GM12878 (cell line): ENCODE measurements around the gene ATXN2. TPM values are rescaled to one million over a fixed set of nuclear protein-coding genes. Genes with fewer than 3 reads are reported as not detected.

Experiments used
- ATAC-seq: fragments of 200-7000 bp; cut with Tn5 transposase; 3 replicates; pipeline ENCODE4 v1.9.1; 2020; ENCODE audit warnings: mild to moderate bottlenecking, moderate library complexity
- Bru-seq: library from RNA; stranded (reverse); fragments of 400-500 nt; gene quantifications from one replicate; lab custom pipeline; 2021; lab: Mats Ljungman, UMichigan
- BruChase-seq, 2 experiments: library from RNA; stranded (reverse); fragments of 400-500 nt; gene quantifications; one replicate each; lab custom pipeline; 2021; lab: Mats Ljungman, UMichigan
- BruUV-seq: library from RNA; stranded (reverse); fragments of 400-500 nt; replicated peaks from 2 replicates; lab custom pipeline; 2021; lab: Mats Ljungman, UMichigan
- CTCF ChIA-PET: fragments of 300-600 bp; sonication (Branson Sonifier 250); formaldehyde crosslinking; extraction: SDS; loops from one replicate; lab custom pipeline; 2021; ENCODE audit warnings: inconsistent platforms; lab: Yijun Ruan, JAX
- POLR2A ChIA-PET: fragments of 350-600 bp; formaldehyde crosslinking; extraction: SDS; loops from one replicate; lab custom pipeline; 2021; ENCODE audit warnings: inconsistent platforms; lab: Charles Lee
- RAD21 ChIA-PET: fragments of 300-600 bp; sonication (Branson Sonifier 250); formaldehyde crosslinking; loops from one replicate; lab custom pipeline; 2023; ENCODE audit warnings: antibody characterized with exemption; ENCODE audit not compliant: unreplicated experiment; lab: Charles Lee
- SMC1A ChIA-PET: fragments of 300-600 bp; sonication (Branson Sonifier 250); formaldehyde crosslinking; loops from one replicate; lab custom pipeline; 2023; ENCODE audit not compliant: unreplicated experiment, uncharacterized antibody; lab: Charles Lee
- DNase-seq: peaks from one replicate; pipeline ENCODE4 v3.0.0-alpha.2; 2011; ENCODE audit warnings: low read depth, low spot score
- FAIRE-seq: peaks from 3 replicates; lab custom pipeline; 2011; peaks lifted over from hg19 to GRCh38; lab: Jason Lieb, UNC
- H2AFZ ChIP-seq: 2 replicates; pipeline ENCODE4 v1.6.0; 2011; ENCODE audit warnings: low read depth, low read length, control low read depth; ENCODE audit not compliant: control insufficient read depth
- H3K27ac ChIP-seq: 2 replicates; pipeline ENCODE4 v1.5.1; 2011; ENCODE audit warnings: control low read depth; ENCODE audit not compliant: control insufficient read depth, insufficient read depth
- H3K27me3 ChIP-seq, 2 experiments: replicated peaks in 1 of 2; 2 replicates each; pipeline versions ENCODE4 v1.6.0 to v1.6.1; 2011; ENCODE audit warnings: low read length in 1 of 2; ENCODE audit not compliant: control insufficient read depth in 2 of 2, insufficient read depth in 2 of 2
- H3K36me3 ChIP-seq, 2 experiments: 2 replicates each; pipeline ENCODE4 v1.5.1; 2011; ENCODE audit warnings: low read length in 1 of 2; ENCODE audit not compliant: control insufficient read depth in 2 of 2, insufficient read depth in 2 of 2
- H3K4me1 ChIP-seq: 2 replicates; pipeline ENCODE4 v1.6.1; 2011; ENCODE audit warnings: mild to moderate bottlenecking, low read length, moderate library complexity, mixed read lengths; ENCODE audit not compliant: control insufficient read depth, insufficient read depth
- H3K4me2 ChIP-seq: 2 replicates; pipeline ENCODE4 v1.6.0; 2011; ENCODE audit warnings: control low read depth; ENCODE audit not compliant: control insufficient read depth, insufficient read depth
- H3K4me3 ChIP-seq: fragments of 200-600 bp; sonication (generic); 2 replicates; pipeline ENCODE4 v1.5.1; 2016
- H3K79me2 ChIP-seq: 2 replicates; pipeline ENCODE4 v1.6.0; 2011; ENCODE audit warnings: low read length; ENCODE audit not compliant: control insufficient read depth, insufficient read depth
- H3K9ac ChIP-seq: 2 replicates; pipeline ENCODE4 v1.8.0; 2011; ENCODE audit warnings: low read length, control low read depth, mixed read lengths; ENCODE audit not compliant: control insufficient read depth, insufficient read depth
- H3K9me3 ChIP-seq: replicated peaks from 3 replicates; pipeline ENCODE4 v1.5.1; 2011; ENCODE audit warnings: mild to moderate bottlenecking, low read length; ENCODE audit not compliant: control insufficient read depth, insufficient read depth
- H4K20me1 ChIP-seq: 2 replicates; pipeline ENCODE4 v1.6.0; 2011; ENCODE audit not compliant: control insufficient read depth, insufficient read depth
- BACH1 ChIP-seq: fragments of 450-650 bp; IDR thresholded peaks from 2 replicates; pipeline ENCODE4 v1.6.1; 2017; ENCODE audit warnings: mild to moderate bottlenecking, borderline replicate concordance
- BCL11A ChIP-seq: IDR thresholded peaks from 2 replicates; pipeline ENCODE4 v1.6.1; 2011; ENCODE audit warnings: low read depth, low read length
- E4F1 ChIP-seq: fragments of 450-650 bp; IDR thresholded peaks from 2 replicates; pipeline ENCODE4 v1.6.1; 2018; ENCODE audit warnings: borderline replicate concordance, mild to moderate bottlenecking; ENCODE audit not compliant: partially characterized antibody
- EGR1 ChIP-seq, 2 experiments: IDR thresholded peaks; 1 replicate in 1 of 2; 2 replicates in 1 of 2; pipeline ENCODE4 v1.6.1; 2011 to 2012; ENCODE audit warnings: low read depth in 2 of 2, low read length in 2 of 2, borderline replicate concordance in 1 of 2, mild to moderate bottlenecking in 1 of 2, moderate library complexity in 1 of 2
- NKRF ChIP-seq: fragments of 450-650 bp; conservative IDR thresholded peaks from 2 replicates; pipeline ENCODE4 v1.6.1; 2017; ENCODE audit warnings: mild to moderate bottlenecking, moderate library complexity
- POLR2A ChIP-seq: IDR thresholded peaks from 2 replicates; pipeline ENCODE4 v1.6.1; 2011; ENCODE audit warnings: low read depth, mild to moderate bottlenecking, low read length
- SIN3A ChIP-seq: IDR thresholded peaks from 2 replicates; pipeline ENCODE4 v1.6.1; 2012; ENCODE audit warnings: low read depth, low read length, improper control_type of control experiment
- SIX5 ChIP-seq: IDR thresholded peaks from 2 replicates; pipeline ENCODE4 v1.6.1; 2011; ENCODE audit warnings: mild to moderate bottlenecking, low read depth, low read length, moderate library complexity; ENCODE audit not compliant: severe bottlenecking
- SMC3 ChIP-seq: IDR thresholded peaks from 2 replicates; pipeline ENCODE4 v1.6.1; 2011; ENCODE audit warnings: low read length, improper control_type of control experiment, borderline replicate concordance
- SRF ChIP-seq, 2 experiments: IDR thresholded peaks; 2 replicates each; pipeline ENCODE4 v1.6.1; 2011; ENCODE audit warnings: low read depth in 2 of 2, low read length in 2 of 2, mild to moderate bottlenecking in 1 of 2, moderate library complexity in 1 of 2
- WGBS: methylation state at CpG from one replicate; pipeline ENCODE4 v1.1.6; 2016; ENCODE audit warnings: low lambda C conversion rate; ENCODE audit not compliant: insufficient replicate concordance, insufficient coverage; ENCODE audit errors: missing lambda C conversion rate; 5-methylcytosine and 5-hydroxymethylcytosine counted together
- in situ Hi-C: fragments of 300-500 bp; cut with MboI; formaldehyde crosslinking; loops from 9 replicates; pipeline ENCODE4 v1.14.3; 2018; ENCODE audit warnings: mixed read lengths
- intact Hi-C: fragments of 100-400 bp; cut with micrococcal nuclease; formaldehyde crosslinking; loops from one replicate; pipeline ENCODE4 v1.14.2; 2022; ENCODE audit not compliant: unreplicated experiment
- long read RNA-seq, 2 experiments: library from polyadenylated mRNA; unstranded; transcript quantifications; one replicate each; pipeline ENCODE4 v2.0.0, GENCODE V29; 2019 to 2020
- polyA minus RNA-seq, 3 experiments: library from RNA; depleted of rRNA, polyadenylated mRNA; stranded (reverse); fragments of >200 nt; gene quantifications; 2 replicates each; pipeline ENCODE4 v1.2.3, GENCODE V29; 2011
- polyA plus RNA-seq, 11 experiments: library from polyadenylated mRNA; depleted of rRNA in 4 of 11; unstranded in 6 of 11; stranded (reverse) in 5 of 11; fragments of >200 nt; fragmentation: Nextera tagmentation in 4 of 11; fragmentation: Illumina TruSeq in 1 of 11; extraction: Ambion mirVana in 4 of 11; extraction: Trizol in 1 of 11; gene quantifications; 1 replicate in 1 of 11; 2 replicates in 10 of 11; pipeline versions ENCODE4 v1.2.1 to v1.2.3, GENCODE V29; 2011 to 2016; ENCODE audit warnings: inconsistent platforms in 2 of 11, missing spikeins in 2 of 11, low read depth in 1 of 11
- total RNA-seq, 4 experiments: library from RNA; depleted of rRNA in 3 of 4; stranded (reverse); fragments of >200 nt in 3 of 4; fragmentation: Illumina TruSeq in 1 of 4; extraction: Trizol in 1 of 4; gene quantifications; 2 replicates each; pipeline versions ENCODE4 v1.2.1 to v1.2.3, GENCODE V29; 2013 to 2021
- TF ChIP-seq, protein P1 (sequence below): IDR thresholded peaks from 2 replicates; pipeline ENCODE4 v1.6.1; 2011; ENCODE audit warnings: mild to moderate bottlenecking, low read depth, low read length, moderate library complexity; ENCODE audit not compliant: insufficient replicate concordance

ATXN2 gene
- 148 and 149 TPM in 2 replicates for total RNA-seq (2013; cell fraction: nucleolus; rRNA removed)
- 8.9 and 10.7 TPM in 2 replicates for total RNA-seq (2014; rRNA removed)
- 16.6 and 16.8 TPM in 2 replicates for total RNA-seq (2014; rRNA removed; fragmentation: Illumina TruSeq; extraction: Trizol)
- total RNA-seq (2021) = 28.6 and 31.5 TPM in 2 replicates
- polyA plus RNA-seq (2011; ENCODE audit: low read depth) = 15.5 TPM
- 16.0 and 17.6 TPM in 2 replicates for polyA plus RNA-seq (2011; rRNA removed)
- 18.0 and 20.6 TPM in 2 replicates for polyA plus RNA-seq (2011; cell fraction: cytosol; rRNA removed)
- polyA plus RNA-seq (2011; cell fraction: nucleus; rRNA removed) = 80.6 and 88.4 TPM in 2 replicates
- 16.2 and 24.8 TPM in 2 replicates for polyA plus RNA-seq (2012)
- polyA plus RNA-seq (2014; fragmentation: Illumina TruSeq; extraction: Trizol) = 26.3 and 36.3 TPM in 2 replicates
- polyA plus RNA-seq (2014; fragmentation: Nextera tagmentation; extraction: Ambion mirVana) = 10 to 100 TPM in 1 of 2 experiments, 1 to 10 TPM in 1; 8.8 to 13.3 TPM
- polyA plus RNA-seq (2014; rRNA removed) = 18.4 and 20.3 TPM in 2 replicates
- polyA plus RNA-seq (2016; fragmentation: Nextera tagmentation; extraction: Ambion mirVana) = 10 to 100 TPM; 23.4 to 28.5 TPM
- polyA minus RNA-seq (2011; rRNA and poly(A)+ RNA removed) = 39.8 and 40.7 TPM in 2 replicates
- polyA minus RNA-seq (2011; cell fraction: cytosol; rRNA and poly(A)+ RNA removed) = 23.0 and 28.3 TPM in 2 replicates
- polyA minus RNA-seq (2011; cell fraction: nucleus; rRNA and poly(A)+ RNA removed) = 27.8 and 65.8 TPM in 2 replicates
- percentile 74 among the genes with signal in this experiment for Bru-seq, nascent RNA
- percentile 82 among the genes with signal in this experiment for BruChase-seq, experiment 1, labeled RNA remaining after a 6-hour chase
- percentile 83 among the genes with signal in this experiment for BruChase-seq, experiment 2, labeled RNA remaining after a 2-hour chase
- long read RNA-seq, experiment 1, partial matches to known transcripts = 2 of 7 reads
- long read RNA-seq, experiment 1, other reads (novel, unspliced or antisense) = 5 of 7 reads
- long read RNA-seq, experiment 2, partial matches to known transcripts = 3 of 10 reads
- long read RNA-seq, experiment 2, other reads (novel, unspliced or antisense) = 7 of 10 reads

DNA sequence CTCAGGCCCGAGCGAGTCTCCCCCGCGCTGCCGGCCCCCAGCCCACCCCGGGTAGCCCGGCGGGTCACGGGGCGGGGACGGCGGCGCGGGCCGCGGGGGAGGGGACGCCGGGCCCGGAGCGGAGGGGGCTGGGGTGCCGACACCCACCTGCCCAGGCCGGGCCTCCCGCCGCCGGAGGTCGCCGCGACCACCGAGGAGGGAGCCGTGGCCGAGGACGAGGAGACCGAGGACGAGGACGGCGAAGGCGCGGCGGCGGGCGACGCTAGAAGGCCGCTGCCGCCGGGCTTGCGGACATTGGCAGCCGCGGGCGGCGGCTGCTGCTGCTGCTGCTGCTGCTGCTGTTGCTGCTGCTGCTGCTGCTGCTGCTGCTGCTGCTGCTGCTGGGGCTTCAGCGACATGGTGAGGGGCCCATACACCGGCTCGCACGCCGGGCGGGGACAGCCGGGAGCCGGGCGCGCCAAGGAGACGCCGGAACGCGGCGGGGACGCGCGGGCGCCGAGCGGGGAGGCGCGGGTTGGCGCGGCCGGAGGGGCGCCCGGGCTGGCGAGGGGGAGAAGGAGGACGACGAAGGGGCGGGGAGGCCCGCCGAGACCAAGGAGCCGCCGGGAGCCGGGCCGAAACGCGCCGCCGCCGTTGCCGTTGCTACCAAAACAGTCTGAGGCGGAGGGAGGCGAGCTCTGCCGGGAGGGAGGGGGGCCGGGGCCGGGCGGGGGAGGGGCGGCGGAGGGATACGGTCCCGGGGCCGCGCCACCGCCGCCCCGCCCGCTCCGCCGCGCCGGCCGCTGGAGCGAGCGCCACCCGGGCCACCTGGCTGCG lies at the start of gene ATXN2:
TSS of gene ATXN2 (minus strand) at position 679 of the 816 bp plus-strand sequence. CDS start at position 398, 281 bp downstream.
- no peak for FAIRE-seq
- no peak for TF ChIP-seq SIX5
- no peak for TF ChIP-seq SMC3
- peak; percentile 62; the same call in 1 of the 2 replicates for TF ChIP-seq POLR2A
- TF ChIP-seq, protein P1, sequence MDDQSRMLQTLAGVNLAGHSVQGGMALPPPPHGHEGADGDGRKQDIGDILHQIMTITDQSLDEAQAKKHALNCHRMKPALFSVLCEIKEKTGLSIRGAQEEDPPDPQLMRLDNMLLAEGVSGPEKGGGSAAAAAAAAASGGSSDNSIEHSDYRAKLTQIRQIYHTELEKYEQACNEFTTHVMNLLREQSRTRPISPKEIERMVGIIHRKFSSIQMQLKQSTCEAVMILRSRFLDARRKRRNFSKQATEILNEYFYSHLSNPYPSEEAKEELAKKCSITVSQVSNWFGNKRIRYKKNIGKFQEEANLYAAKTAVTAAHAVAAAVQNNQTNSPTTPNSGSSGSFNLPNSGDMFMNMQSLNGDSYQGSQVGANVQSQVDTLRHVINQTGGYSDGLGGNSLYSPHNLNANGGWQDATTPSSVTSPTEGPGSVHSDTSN = no peak
- TF ChIP-seq NKRF = peak; percentile 71
- peak; percentile 20; the same call in 1 of the 2 replicates for TF ChIP-seq SIN3A
- peak in 1 of 2 experiments; percentile 20; a peak in 1 of 3 replicates for TF ChIP-seq EGR1 (IDR thresholded peaks at IDR 0.05; ENCODE audit: borderline replicate concordance in 1 of 2, low read depth in 2 of 2, low read length in 2 of 2)
- TF ChIP-seq SRF (IDR thresholded peaks at IDR 0.05; ENCODE audit: low read depth in 2 of 2, low read length in 2 of 2) = 0 out of 4 replicates have a peak, but pooled peaks of 1 of the 2 experiments have one; percentile 2
- peak; percentile 11; the same call in 1 of the 2 replicates for TF ChIP-seq BACH1
- TF ChIP-seq BCL11A = no peak
- TF ChIP-seq E4F1 = no peak

More for the DNA sequence above, at the start of gene ATXN2:
- Histone ChIP-seq H3K9me3 (no peaks in the 10 kb centered on the region), H3K4me1 (no peaks in the 10 kb centered on the region), H4K20me1 (no peaks in the 10 kb centered on the region), H3K27me3 (no peaks in the 10 kb centered on the region), H3K79me2 (peaks cover 56% of the 10 kb centered on the region), H3K36me3 (no peaks in the 10 kb centered on the region), H3K4me2 (peak within 1 kb of the TSS; percentile 79), H2AFZ (peak within 1 kb of the TSS; percentile 88), H3K4me3 (peak within 1 kb of the TSS; percentile 99), H3K27ac (peak within 1 kb of the TSS; percentile 96), H3K9ac (peak within 1 kb of the TSS; percentile 88)
- WGBS = under 1% methylated on average over 50 of the region's 119 CpGs
- in situ Hi-C loops = no loop called here
- CTCF ChIA-PET = no interaction called here
- SMC1A ChIA-PET = no interaction called here
- POLR2A ChIA-PET = no interaction called here
- ATAC-seq (peak; percentile 25), DNase-seq (no peak)
- BruUV-seq = no TSS peak
- intact Hi-C loops = no loop called here
- RAD21 ChIA-PET = interaction anchor here (1.2 kb wide), 1 partner anchor 87 kb away, joined by 3 read pairs; the partner anchor contains the start of gene ACAD10
